Astrocyte of the cerebellum (primary cell): ENCODE measurements around the gene ERMARD.

Source experiments
- DNase-seq: peaks from one replicate; pipeline ENCODE4 v3.0.0-alpha.2; 2011; ENCODE audit warnings: low read depth
- H3K4me3 ChIP-seq: 2 replicates; pipeline ENCODE4 v1.5.1; 2011; ENCODE audit warnings: mild to moderate bottlenecking, low read depth, low read length, moderate library complexity
- in situ Hi-C: cut with HindIII; loops from 2 replicates; pipeline ENCODE4 v1.10.0; 2017; ENCODE audit warnings: low sequenced_read_pairs
- TF ChIP-seq, protein P1 (sequence below): IDR thresholded peaks from 2 replicates; pipeline ENCODE4 v1.5.1; 2012; ENCODE audit warnings: low read length, low read depth, moderate library complexity, mild to moderate bottlenecking; ENCODE audit errors: missing control alignments

ERMARD gene

GRCh38 chr6:169800116-169800667 lies 48.8 kb downstream of the ERMARD start:
- no peak for DNase-seq
- TF ChIP-seq, protein P1, sequence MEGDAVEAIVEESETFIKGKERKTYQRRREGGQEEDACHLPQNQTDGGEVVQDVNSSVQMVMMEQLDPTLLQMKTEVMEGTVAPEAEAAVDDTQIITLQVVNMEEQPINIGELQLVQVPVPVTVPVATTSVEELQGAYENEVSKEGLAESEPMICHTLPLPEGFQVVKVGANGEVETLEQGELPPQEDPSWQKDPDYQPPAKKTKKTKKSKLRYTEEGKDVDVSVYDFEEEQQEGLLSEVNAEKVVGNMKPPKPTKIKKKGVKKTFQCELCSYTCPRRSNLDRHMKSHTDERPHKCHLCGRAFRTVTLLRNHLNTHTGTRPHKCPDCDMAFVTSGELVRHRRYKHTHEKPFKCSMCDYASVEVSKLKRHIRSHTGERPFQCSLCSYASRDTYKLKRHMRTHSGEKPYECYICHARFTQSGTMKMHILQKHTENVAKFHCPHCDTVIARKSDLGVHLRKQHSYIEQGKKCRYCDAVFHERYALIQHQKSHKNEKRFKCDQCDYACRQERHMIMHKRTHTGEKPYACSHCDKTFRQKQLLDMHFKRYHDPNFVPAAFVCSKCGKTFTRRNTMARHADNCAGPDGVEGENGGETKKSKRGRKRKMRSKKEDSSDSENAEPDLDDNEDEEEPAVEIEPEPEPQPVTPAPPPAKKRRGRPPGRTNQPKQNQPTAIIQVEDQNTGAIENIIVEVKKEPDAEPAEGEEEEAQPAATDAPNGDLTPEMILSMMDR: no peak
- in situ Hi-C loops: no loop called here
- H3K4me3 ChIP-seq: no peak overlapping the region

- in situ Hi-C loops: no loop called here
- no peak for DNase-seq
- H3K4me3 ChIP-seq: no peak overlapping the region
- TF ChIP-seq, protein P1: no peak
These were observed 49.4 kb downstream of the ERMARD start for GRCh38 chr6:169800668-169801395.

GRCh38 chr6:169801396-169802160 lies 50.2 kb downstream of the ERMARD start:
- DNase-seq: no peak
- TF ChIP-seq, protein P1: no peak

GRCh38 chr6:169802790-169803189 lies 51.4 kb downstream of the ERMARD start:
- no peak for DNase-seq
- TF ChIP-seq, protein P1: no peak
- no peak overlapping the region for H3K4me3 ChIP-seq
- in situ Hi-C loops: no loop called here

More at GRCh38 chr6:169801396-169802160, 50.2 kb downstream of the ERMARD start:
- H3K4me3 ChIP-seq: no peak overlapping the region
- in situ Hi-C loops: no loop called here

- H3K4me3 ChIP-seq: no peak overlapping the region
- in situ Hi-C loops: no loop called here
- TF ChIP-seq, protein P1: no peak
- no peak for DNase-seq
These were observed 51.9 kb downstream of the ERMARD start for GRCh38 chr6:169803271-169803811.

DNA sequence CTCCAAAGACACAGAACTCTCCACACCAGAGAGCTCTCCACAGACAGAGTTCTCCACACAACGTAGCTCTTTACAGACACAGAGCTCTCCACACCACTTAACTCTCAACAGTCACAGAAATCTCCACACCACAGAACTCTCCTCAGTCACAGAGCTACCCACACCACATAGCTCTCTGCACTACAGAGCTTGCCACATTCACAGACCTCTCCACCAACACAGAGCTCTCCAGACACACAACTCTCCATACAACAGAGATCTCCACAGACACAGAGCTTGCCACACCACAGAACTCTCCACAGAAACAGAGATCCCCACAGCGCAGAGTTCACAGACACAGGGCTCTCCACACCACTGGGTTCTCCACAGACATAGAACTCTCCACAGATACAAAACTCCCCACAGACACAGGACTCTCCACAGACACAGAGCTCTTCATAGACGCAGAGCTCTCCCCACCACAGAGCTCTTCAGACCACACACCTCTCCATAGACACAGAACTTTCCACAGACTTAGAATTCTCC lies 52.5 kb downstream of the ERMARD start:
- DNase-seq: no peak
- TF ChIP-seq, protein P1: no peak
- H3K4me3 ChIP-seq: no peak overlapping the region
- in situ Hi-C loops: no loop called here
